ENCODE results near the gene SRRM3. TPM values are rescaled to one million over a fixed set of nuclear protein-coding genes. Genes with fewer than 3 reads are reported as not detected.

Gene SRRM3
- total and polyA plus RNA-seq, 2 experiments from 2014 or later, result 8.6 to 13.8 TPM

- Histone ChIP-seq H3K79me2 (replicated peaks; ENCODE audit: insufficient read depth) (no peaks in the 10 kb centered on the region), H3K4me3 (peak overlapping the region; percentile 34), H3K4me2 (peak overlapping the region; percentile 71; the same call in 1 of the 2 replicates), H3K9me2 (ENCODE audit: insufficient read depth) (no peaks in the 10 kb centered on the region), H3K4me1 (ENCODE audit: insufficient read depth) (peaks cover 23% of the 10 kb centered on the region), H3K27ac (ENCODE audit: low read depth) (no peak overlapping the region), H4K20me1 (replicated peaks; ENCODE audit: insufficient read depth) (no peaks in the 10 kb centered on the region), H3K27me3 (ENCODE audit: insufficient read depth) (no peaks in the 10 kb centered on the region; the same call in 1 of the 2 replicates), H3K36me3 (ENCODE audit: insufficient read depth) (no peaks in the 10 kb centered on the region), H2AFZ (peak overlapping the region; percentile 47; the same call in 1 of the 2 replicates), H3F3A (replicated peaks; ENCODE audit: low read depth) (peaks cover 9% of the 10 kb centered on the region; the same call in 1 of the 2 replicates)
- DNase-seq (ENCODE audit: low spot score) (peak; percentile 92), ATAC-seq (peak; percentile 67)
- H3K4me1 Mint-ChIP-seq, result peaks cover 35% of the 10 kb centered on the region
- H3K36me3 Mint-ChIP-seq (ENCODE audit: low read depth), result no peaks in the 10 kb centered on the region
- no peak overlapping the region for H3K4me3 Mint-ChIP-seq
- H3K27ac Mint-ChIP-seq, result no peak overlapping the region
- TF ChIP-seq, protein P1, sequence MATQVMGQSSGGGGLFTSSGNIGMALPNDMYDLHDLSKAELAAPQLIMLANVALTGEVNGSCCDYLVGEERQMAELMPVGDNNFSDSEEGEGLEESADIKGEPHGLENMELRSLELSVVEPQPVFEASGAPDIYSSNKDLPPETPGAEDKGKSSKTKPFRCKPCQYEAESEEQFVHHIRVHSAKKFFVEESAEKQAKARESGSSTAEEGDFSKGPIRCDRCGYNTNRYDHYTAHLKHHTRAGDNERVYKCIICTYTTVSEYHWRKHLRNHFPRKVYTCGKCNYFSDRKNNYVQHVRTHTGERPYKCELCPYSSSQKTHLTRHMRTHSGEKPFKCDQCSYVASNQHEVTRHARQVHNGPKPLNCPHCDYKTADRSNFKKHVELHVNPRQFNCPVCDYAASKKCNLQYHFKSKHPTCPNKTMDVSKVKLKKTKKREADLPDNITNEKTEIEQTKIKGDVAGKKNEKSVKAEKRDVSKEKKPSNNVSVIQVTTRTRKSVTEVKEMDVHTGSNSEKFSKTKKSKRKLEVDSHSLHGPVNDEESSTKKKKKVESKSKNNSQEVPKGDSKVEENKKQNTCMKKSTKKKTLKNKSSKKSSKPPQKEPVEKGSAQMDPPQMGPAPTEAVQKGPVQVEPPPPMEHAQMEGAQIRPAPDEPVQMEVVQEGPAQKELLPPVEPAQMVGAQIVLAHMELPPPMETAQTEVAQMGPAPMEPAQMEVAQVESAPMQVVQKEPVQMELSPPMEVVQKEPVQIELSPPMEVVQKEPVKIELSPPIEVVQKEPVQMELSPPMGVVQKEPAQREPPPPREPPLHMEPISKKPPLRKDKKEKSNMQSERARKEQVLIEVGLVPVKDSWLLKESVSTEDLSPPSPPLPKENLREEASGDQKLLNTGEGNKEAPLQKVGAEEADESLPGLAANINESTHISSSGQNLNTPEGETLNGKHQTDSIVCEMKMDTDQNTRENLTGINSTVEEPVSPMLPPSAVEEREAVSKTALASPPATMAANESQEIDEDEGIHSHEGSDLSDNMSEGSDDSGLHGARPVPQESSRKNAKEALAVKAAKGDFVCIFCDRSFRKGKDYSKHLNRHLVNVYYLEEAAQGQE (IDR thresholded peaks at IDR 0.05; ENCODE audit: unreplicated experiment), result no peak
- no peak for TF ChIP-seq NANOG (IDR thresholded peaks at IDR 0.05; ENCODE audit: borderline replicate concordance)
- no peak for TF ChIP-seq ETS1 (IDR thresholded peaks at IDR 0.05)
- TF ChIP-seq ZNF331 (CRISPR knock-in tag; IDR thresholded peaks at IDR 0.05; ENCODE audit: low read depth), result no peak
- TF ChIP-seq CREB1 (CRISPR knock-in tag; IDR thresholded peaks at IDR 0.05; ENCODE audit: low read depth), result peak; percentile 68; the same call in 1 of the 2 replicates
- TF ChIP-seq JUNB (IDR thresholded peaks at IDR 0.05; ENCODE audit: unreplicated experiment), result no peak
- TF ChIP-seq POLR2AphosphoS5 (IDR thresholded peaks at IDR 0.05; ENCODE audit: low read depth), result peak; percentile 33
- no peak for TF ChIP-seq EZH2 (IDR thresholded peaks at IDR 0.05; ENCODE audit: low read depth, unreplicated experiment)
- TF ChIP-seq, protein P2, sequence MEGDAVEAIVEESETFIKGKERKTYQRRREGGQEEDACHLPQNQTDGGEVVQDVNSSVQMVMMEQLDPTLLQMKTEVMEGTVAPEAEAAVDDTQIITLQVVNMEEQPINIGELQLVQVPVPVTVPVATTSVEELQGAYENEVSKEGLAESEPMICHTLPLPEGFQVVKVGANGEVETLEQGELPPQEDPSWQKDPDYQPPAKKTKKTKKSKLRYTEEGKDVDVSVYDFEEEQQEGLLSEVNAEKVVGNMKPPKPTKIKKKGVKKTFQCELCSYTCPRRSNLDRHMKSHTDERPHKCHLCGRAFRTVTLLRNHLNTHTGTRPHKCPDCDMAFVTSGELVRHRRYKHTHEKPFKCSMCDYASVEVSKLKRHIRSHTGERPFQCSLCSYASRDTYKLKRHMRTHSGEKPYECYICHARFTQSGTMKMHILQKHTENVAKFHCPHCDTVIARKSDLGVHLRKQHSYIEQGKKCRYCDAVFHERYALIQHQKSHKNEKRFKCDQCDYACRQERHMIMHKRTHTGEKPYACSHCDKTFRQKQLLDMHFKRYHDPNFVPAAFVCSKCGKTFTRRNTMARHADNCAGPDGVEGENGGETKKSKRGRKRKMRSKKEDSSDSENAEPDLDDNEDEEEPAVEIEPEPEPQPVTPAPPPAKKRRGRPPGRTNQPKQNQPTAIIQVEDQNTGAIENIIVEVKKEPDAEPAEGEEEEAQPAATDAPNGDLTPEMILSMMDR (conservative IDR thresholded peaks at IDR 0.05; ENCODE audit: low read depth in 2 of 2), result peak in 1 of 2 experiments; percentile 27; a peak in 1 of 4 replicates
- TF ChIP-seq, protein P3, sequence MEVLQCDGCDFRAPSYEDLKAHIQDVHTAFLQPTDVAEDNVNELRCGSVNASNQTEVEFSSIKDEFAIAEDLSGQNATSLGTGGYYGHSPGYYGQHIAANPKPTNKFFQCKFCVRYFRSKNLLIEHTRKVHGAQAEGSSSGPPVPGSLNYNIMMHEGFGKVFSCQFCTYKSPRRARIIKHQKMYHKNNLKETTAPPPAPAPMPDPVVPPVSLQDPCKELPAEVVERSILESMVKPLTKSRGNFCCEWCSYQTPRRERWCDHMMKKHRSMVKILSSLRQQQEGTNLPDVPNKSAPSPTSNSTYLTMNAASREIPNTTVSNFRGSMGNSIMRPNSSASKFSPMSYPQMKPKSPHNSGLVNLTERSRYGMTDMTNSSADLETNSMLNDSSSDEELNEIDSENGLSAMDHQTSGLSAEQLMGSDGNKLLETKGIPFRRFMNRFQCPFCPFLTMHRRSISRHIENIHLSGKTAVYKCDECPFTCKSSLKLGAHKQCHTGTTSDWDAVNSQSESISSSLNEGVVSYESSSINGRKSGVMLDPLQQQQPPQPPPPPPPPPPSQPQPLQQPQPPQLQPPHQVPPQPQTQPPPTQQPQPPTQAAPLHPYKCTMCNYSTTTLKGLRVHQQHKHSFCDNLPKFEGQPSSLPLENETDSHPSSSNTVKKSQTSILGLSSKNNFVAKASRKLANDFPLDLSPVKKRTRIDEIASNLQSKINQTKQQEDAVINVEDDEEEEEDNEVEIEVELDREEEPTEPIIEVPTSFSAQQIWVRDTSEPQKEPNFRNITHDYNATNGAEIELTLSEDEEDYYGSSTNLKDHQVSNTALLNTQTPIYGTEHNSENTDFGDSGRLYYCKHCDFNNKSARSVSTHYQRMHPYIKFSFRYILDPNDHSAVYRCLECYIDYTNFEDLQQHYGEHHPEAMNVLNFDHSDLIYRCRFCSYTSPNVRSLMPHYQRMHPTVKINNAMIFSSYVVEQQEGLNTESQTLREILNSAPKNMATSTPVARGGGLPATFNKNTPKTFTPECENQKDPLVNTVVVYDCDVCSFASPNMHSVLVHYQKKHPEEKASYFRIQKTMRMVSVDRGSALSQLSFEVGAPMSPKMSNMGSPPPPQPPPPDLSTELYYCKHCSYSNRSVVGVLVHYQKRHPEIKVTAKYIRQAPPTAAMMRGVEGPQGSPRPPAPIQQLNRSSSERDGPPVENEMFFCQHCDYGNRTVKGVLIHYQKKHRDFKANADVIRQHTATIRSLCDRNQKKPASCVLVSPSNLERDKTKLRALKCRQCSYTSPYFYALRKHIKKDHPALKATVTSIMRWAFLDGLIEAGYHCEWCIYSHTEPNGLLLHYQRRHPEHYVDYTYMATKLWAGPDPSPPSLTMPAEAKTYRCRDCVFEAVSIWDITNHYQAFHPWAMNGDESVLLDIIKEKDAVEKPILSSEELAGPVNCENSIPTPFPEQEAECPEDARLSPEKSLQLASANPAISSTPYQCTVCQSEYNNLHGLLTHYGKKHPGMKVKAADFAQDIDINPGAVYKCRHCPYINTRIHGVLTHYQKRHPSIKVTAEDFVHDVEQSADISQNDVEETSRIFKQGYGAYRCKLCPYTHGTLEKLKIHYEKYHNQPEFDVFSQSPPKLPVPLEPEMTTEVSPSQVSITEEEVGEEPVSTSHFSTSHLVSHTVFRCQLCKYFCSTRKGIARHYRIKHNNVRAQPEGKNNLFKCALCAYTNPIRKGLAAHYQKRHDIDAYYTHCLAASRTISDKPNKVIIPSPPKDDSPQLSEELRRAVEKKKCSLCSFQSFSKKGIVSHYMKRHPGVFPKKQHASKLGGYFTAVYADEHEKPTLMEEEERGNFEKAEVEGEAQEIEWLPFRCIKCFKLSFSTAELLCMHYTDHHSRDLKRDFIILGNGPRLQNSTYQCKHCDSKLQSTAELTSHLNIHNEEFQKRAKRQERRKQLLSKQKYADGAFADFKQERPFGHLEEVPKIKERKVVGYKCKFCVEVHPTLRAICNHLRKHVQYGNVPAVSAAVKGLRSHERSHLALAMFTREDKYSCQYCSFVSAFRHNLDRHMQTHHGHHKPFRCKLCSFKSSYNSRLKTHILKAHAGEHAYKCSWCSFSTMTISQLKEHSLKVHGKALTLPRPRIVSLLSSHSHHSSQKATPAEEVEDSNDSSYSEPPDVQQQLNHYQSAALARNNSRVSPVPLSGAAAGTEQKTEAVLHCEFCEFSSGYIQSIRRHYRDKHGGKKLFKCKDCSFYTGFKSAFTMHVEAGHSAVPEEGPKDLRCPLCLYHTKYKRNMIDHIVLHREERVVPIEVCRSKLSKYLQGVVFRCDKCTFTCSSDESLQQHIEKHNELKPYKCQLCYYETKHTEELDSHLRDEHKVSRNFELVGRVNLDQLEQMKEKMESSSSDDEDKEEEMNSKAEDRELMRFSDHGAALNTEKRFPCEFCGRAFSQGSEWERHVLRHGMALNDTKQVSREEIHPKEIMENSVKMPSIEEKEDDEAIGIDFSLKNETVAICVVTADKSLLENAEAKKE (CRISPR knock-in tag; IDR thresholded peaks at IDR 0.05), result no peak
- no peak for TF ChIP-seq STAT1 (IDR thresholded peaks at IDR 0.05; ENCODE audit: unreplicated experiment)
- TF ChIP-seq EZH2phosphoT487 (IDR thresholded peaks at IDR 0.05; ENCODE audit: unreplicated experiment), result no peak
- no peak for TF ChIP-seq ZNF114 (CRISPR knock-in tag; IDR thresholded peaks at IDR 0.05)
- H3K27me3 Mint-ChIP-seq (ENCODE audit: insufficient read depth, low read depth, poor library complexity), result peaks cover 41% of the 10 kb centered on the region
- no peaks in the 10 kb centered on the region for H3K9me3 Mint-ChIP-seq
Measured at GRCh38 chr7:76294344-76295024, 92.8 kb downstream of the SRRM3 start.

All from GM23338 (cell line).